Measurements from ENCODE around the gene PRAC1.

Gene PRAC1

GRCh38 chr17:48704361-48705248 lies 17.7 kb downstream of the PRAC1 start:
- no peak for DNase-seq (ENCODE audit: low read depth)

GRCh38 chr17:48701864-48702532 lies 20.3 kb downstream of the PRAC1 start:
- no peak for DNase-seq (ENCODE audit: low read depth)

GRCh38 chr17:48693178-48693577 lies 29.1 kb downstream of the PRAC1 start:
- DNase-seq (ENCODE audit: low read depth) = no peak

- no peak for DNase-seq (ENCODE audit: low read depth)
These were observed 30.3 kb downstream of the PRAC1 start for GRCh38 chr17:48692049-48692448.

- DNase-seq (ENCODE audit: low read depth) = no peak
These were observed 31.7 kb downstream of the PRAC1 start for GRCh38 chr17:48690655-48691054.

- DNase-seq (ENCODE audit: low read depth) = no peak
These were observed 40.7 kb downstream of the PRAC1 start for GRCh38 chr17:48681609-48682008.

- no peak for DNase-seq (ENCODE audit: low read depth)
These were observed 42.8 kb downstream of the PRAC1 start for GRCh38 chr17:48679385-48680096.

- DNase-seq (ENCODE audit: low read depth) = peak; percentile 56
These were observed 44.0 kb downstream of the PRAC1 start for GRCh38 chr17:48678141-48678971.

- no peak for DNase-seq (ENCODE audit: low read depth)
These were observed 45.3 kb downstream of the PRAC1 start for GRCh38 chr17:48676963-48677558.

- no peak for DNase-seq (ENCODE audit: low read depth)
These were observed 50.0 kb downstream of the PRAC1 start for GRCh38 chr17:48672340-48672739.

Measured in activated gamma-delta T cell treated with anti-CD3 and anti-CD28 coated beads, Interleukin-2, amount 50 U/mL, for 16 hours (primary cell).